HepG2 (cell line): ENCODE measurements around the gene ENPP7. TPM values are rescaled to one million over a fixed set of nuclear protein-coding genes. Genes with fewer than 3 reads are reported as not detected.

Experiments
- FOXA1 ChIP-seq, 2 experiments: fragments of 450-650 bp in 1 of 2; sonication (generic) in 1 of 2; formaldehyde crosslinking in 1 of 2; IDR thresholded peaks; 2 replicates each; pipeline versions ENCODE4 v1.4.0 to v1.6.1; 2016 to 2020; ENCODE audit warnings: missing genetic modification reagents in 1 of 2
- FOXK1 ChIP-seq: sonication (generic); formaldehyde crosslinking; IDR thresholded peaks from 2 replicates; pipeline ENCODE4 v1.4.0; 2020; ENCODE audit warnings: low read depth, missing genetic modification reagents, borderline replicate concordance
- FOXO1 ChIP-seq: sonication (generic); formaldehyde crosslinking; IDR thresholded peaks from 2 replicates; pipeline ENCODE4 v1.4.0; 2020; ENCODE audit warnings: missing genetic modification reagents
- HDAC1 ChIP-seq: sonication (generic); formaldehyde crosslinking; IDR thresholded peaks from 2 replicates; pipeline ENCODE4 v1.5.1; 2020; ENCODE audit warnings: mild to moderate bottlenecking, missing genetic modification reagents
- KDM2A ChIP-seq: sonication (generic); formaldehyde crosslinking; IDR thresholded peaks from 2 replicates; pipeline ENCODE4 v1.4.0; 2020; ENCODE audit warnings: low read depth, missing genetic modification reagents, borderline replicate concordance
- KLF16 ChIP-seq, 2 experiments: sonication (generic) in 1 of 2; formaldehyde crosslinking in 1 of 2; IDR thresholded peaks; 2 replicates each; pipeline versions ENCODE4 v1.6.1 to v1.8.0; 2016 to 2023; ENCODE audit warnings: missing genetic modification reagents in 2 of 2, missing compliant biosample characterization in 1 of 2
- MEF2D ChIP-seq: sonication (generic); formaldehyde crosslinking; IDR thresholded peaks from 2 replicates; pipeline ENCODE4 v1.5.1; 2020; ENCODE audit warnings: mild to moderate bottlenecking, missing genetic modification reagents
- NFE2 ChIP-seq: sonication (generic); formaldehyde crosslinking; IDR thresholded peaks from 2 replicates; pipeline ENCODE4 v1.4.0; 2020; ENCODE audit warnings: missing genetic modification reagents
- NFE2L1 ChIP-seq: sonication (generic); formaldehyde crosslinking; IDR thresholded peaks from 2 replicates; pipeline ENCODE4 v1.4.0; 2020; ENCODE audit warnings: missing genetic modification reagents, mild to moderate bottlenecking, borderline replicate concordance
- PHF21A ChIP-seq: sonication (generic); formaldehyde crosslinking; IDR thresholded peaks from 2 replicates; pipeline ENCODE4 v1.5.0; 2020; ENCODE audit warnings: mild to moderate bottlenecking, missing genetic modification reagents
- POLR2AphosphoS5 ChIP-seq: IDR thresholded peaks from 2 replicates; pipeline ENCODE4 v1.6.1; 2012; ENCODE audit warnings: low read depth, low read length
- REST ChIP-seq, 2 experiments: IDR thresholded peaks; 2 replicates each; pipeline ENCODE4 v1.6.1; 2011 to 2012; ENCODE audit warnings: low read length in 2 of 2, borderline replicate concordance in 1 of 2, low read depth in 1 of 2, mild to moderate bottlenecking in 1 of 2, moderate library complexity in 1 of 2
- SMAD9 ChIP-seq: sonication (generic); formaldehyde crosslinking; IDR thresholded peaks from 2 replicates; pipeline ENCODE4 v1.5.1; 2020; ENCODE audit warnings: mild to moderate bottlenecking, missing genetic modification reagents
- THAP11 ChIP-seq: IDR thresholded peaks from 2 replicates; pipeline ENCODE4 v1.6.1; 2016; ENCODE audit warnings: missing biosample characterization, missing genetic modification reagents
- THAP9 ChIP-seq: sonication (generic); formaldehyde crosslinking; IDR thresholded peaks from 2 replicates; pipeline ENCODE4; 2020; ENCODE audit warnings: missing genetic modification reagents, mild to moderate bottlenecking, borderline replicate concordance
- ZBTB8A ChIP-seq: sonication (generic); formaldehyde crosslinking; IDR thresholded peaks from 2 replicates; pipeline ENCODE4 v1.4.0; 2020; ENCODE audit warnings: mild to moderate bottlenecking, low read depth, missing genetic modification reagents, borderline replicate concordance
- ZGPAT ChIP-seq: IDR thresholded peaks from 2 replicates; pipeline ENCODE4 v1.6.1; 2016; ENCODE audit warnings: mild to moderate bottlenecking
- ZNF234 ChIP-seq: sonication (generic); formaldehyde crosslinking; conservative IDR thresholded peaks from 2 replicates; pipeline ENCODE4 v1.5.1; 2020; ENCODE audit warnings: mild to moderate bottlenecking, missing genetic modification reagents
- ZNF235 ChIP-seq: sonication (generic); formaldehyde crosslinking; IDR thresholded peaks from 2 replicates; pipeline ENCODE4 v1.8.1; 2023; ENCODE audit warnings: mild to moderate bottlenecking, missing genetic modification reagents, borderline replicate concordance
- ZNF280B ChIP-seq: sonication (generic); formaldehyde crosslinking; IDR thresholded peaks from 2 replicates; pipeline ENCODE4 v1.5.0; 2020; ENCODE audit warnings: missing genetic modification reagents, mild to moderate bottlenecking, borderline replicate concordance
- ZSCAN30 ChIP-seq: sonication (generic); formaldehyde crosslinking; IDR thresholded peaks from 2 replicates; pipeline ENCODE4 v1.5.0; 2020; ENCODE audit warnings: mild to moderate bottlenecking, missing genetic modification reagents
- polyA plus RNA-seq, 8 experiments: library from polyadenylated mRNA; depleted of rRNA in 3 of 8; stranded (reverse) in 7 of 8; unstranded in 1 of 8; fragments of >200 nt; fragmentation: Illumina TruSeq in 4 of 8; extraction: Trizol in 4 of 8; gene quantifications; 2 replicates each; pipeline versions ENCODE4 v1.2.1 to v1.2.3, GENCODE V29; 2011 to 2016; ENCODE audit warnings: low read depth in 4 of 8, missing spikeins in 1 of 8, mixed read lengths in 1 of 8; ENCODE audit not compliant: insufficient read depth in 1 of 8
- total RNA-seq, 5 experiments: library from RNA; depleted of rRNA; stranded (reverse); fragments of >200 nt; fragmentation: Illumina TruSeq; extraction: Trizol; gene quantifications; 2 replicates each; pipeline ENCODE4 v1.2.3, GENCODE V29; 2016; ENCODE audit warnings: low read depth in 1 of 5

Gene ENPP7
- total and polyA plus RNA-seq, 2 of the 13 experiments (the other 11 are each of a cell fraction or from before 2014, with no cell fraction given), result 1.1 to 2.2 TPM

- peak; percentile 4; the same call in 1 of the 2 replicates for TF ChIP-seq HDAC1 (CRISPR knock-in tag)
- TF ChIP-seq THAP11 (CRISPR knock-in tag), result no peak
- TF ChIP-seq FOXK1 (CRISPR knock-in tag), result no peak
- TF ChIP-seq KDM2A (CRISPR knock-in tag), result no peak
- TF ChIP-seq MEF2D, result no peak
- TF ChIP-seq REST (IDR thresholded peaks at IDR 0.05; ENCODE audit: borderline replicate concordance in 1 of 2, low read depth in 1 of 2, low read length in 2 of 2), result no peak
- TF ChIP-seq ZSCAN30 (CRISPR knock-in tag), result no peak
- peak; percentile 40; the same call in 1 of the 2 replicates for TF ChIP-seq POLR2AphosphoS5
- TF ChIP-seq ZNF280B (CRISPR knock-in tag), result no peak
- no peak for TF ChIP-seq FOXO1 (CRISPR knock-in tag)
- TF ChIP-seq NFE2, result no peak
- TF ChIP-seq FOXA1 (IDR thresholded peaks at IDR 0.05), result no peak
- no peak for TF ChIP-seq FOXA1 (CRISPR knock-in tag; IDR thresholded peaks at IDR 0.05)
- no peak; the same call in none of the 2 replicates for TF ChIP-seq ZNF235 (CRISPR knock-in tag)
- no peak for TF ChIP-seq THAP9
- no peak for TF ChIP-seq ZGPAT (CRISPR knock-in tag)
- no peak for TF ChIP-seq ZBTB8A (CRISPR knock-in tag)
- no peak for TF ChIP-seq SMAD9
- no peak for TF ChIP-seq KLF16 (CRISPR knock-in tag; IDR thresholded peaks at IDR 0.05)
- no peak for TF ChIP-seq ZNF234 (CRISPR knock-in tag)
- no peak for TF ChIP-seq NFE2L1
- TF ChIP-seq PHF21A, result no peak
Observed at GRCh38 chr17:79777894-79778503, 47.3 kb downstream of the ENPP7 start, which contains the start of gene CBX2 (continued).
